Measurements from ENCODE around the gene PDIK1L. TPM values are rescaled to one million over a fixed set of nuclear protein-coding genes. Genes with fewer than 3 reads are reported as not detected.

PDIK1L gene
- polyA plus RNA-seq, 1 donor from 2014 or later: 44.9 TPM

- H4K20me1 ChIP-seq (ENCODE audit: insufficient read depth): no peaks in the 10 kb centered on the region
- TF ChIP-seq SMC3 (conservative IDR thresholded peaks at IDR 0.05; ENCODE audit: poor library complexity) (no peak), EZH2 (IDR thresholded peaks at IDR 0.05; ENCODE audit: borderline replicate concordance, insufficient read depth, low read length, poor library complexity, severe bottlenecking) (no peak)
- no peak overlapping the region for H3K4me2 ChIP-seq (ENCODE audit: low read length)
- H2AFZ ChIP-seq (ENCODE audit: low read depth, low read length): no peak overlapping the region
- no peaks in the 10 kb centered on the region for H3K27me3 ChIP-seq (ENCODE audit: insufficient read depth, low read depth, low read length)
- no peaks in the 10 kb centered on the region for H3K36me3 ChIP-seq (ENCODE audit: insufficient read depth, low read length)
- H3K4me3 ChIP-seq (ENCODE audit: low read length): no peak overlapping the region
- no peaks in the 10 kb centered on the region for H3F3A ChIP-seq (ENCODE audit: insufficient read depth, low read length, poor library complexity, severe bottlenecking)
- no peak overlapping the region for H3K27ac ChIP-seq (ENCODE audit: low read length)
- H3K79me2 ChIP-seq (replicated peaks; ENCODE audit: insufficient read depth, low read length): no peaks in the 10 kb centered on the region
- no peaks in the 10 kb centered on the region for H3K9me2 ChIP-seq (ENCODE audit: insufficient read depth, low read length)
- H3K9ac ChIP-seq (ENCODE audit: low read length): no peak overlapping the region
- no peaks in the 10 kb centered on the region for H3K9me3 ChIP-seq (ENCODE audit: low read length)
Measured at GRCh38 chr1:26070963-26071342, 40.7 kb upstream of the PDIK1L start.

GRCh38 chr1:26072305-26072704, 39.3 kb upstream of the PDIK1L start:
- Histone ChIP-seq H3K27me3 (ENCODE audit: insufficient read depth, low read depth, low read length) (no peaks in the 10 kb centered on the region), H3K36me3 (ENCODE audit: insufficient read depth, low read length) (no peaks in the 10 kb centered on the region), H3K9ac (ENCODE audit: low read length) (no peak overlapping the region), H3K4me2 (ENCODE audit: low read length) (no peak overlapping the region), H3K27ac (ENCODE audit: low read length) (no peak overlapping the region), H3K79me2 (replicated peaks; ENCODE audit: insufficient read depth, low read length) (no peaks in the 10 kb centered on the region), H4K20me1 (ENCODE audit: insufficient read depth) (no peaks in the 10 kb centered on the region), H2AFZ (ENCODE audit: low read depth, low read length) (no peak overlapping the region), H3K9me3 (ENCODE audit: low read length) (no peaks in the 10 kb centered on the region), H3F3A (ENCODE audit: insufficient read depth, low read length, poor library complexity, severe bottlenecking) (no peaks in the 10 kb centered on the region), H3K9me2 (ENCODE audit: insufficient read depth, low read length) (no peaks in the 10 kb centered on the region), H3K4me3 (ENCODE audit: low read length) (no peak overlapping the region)
- TF ChIP-seq TAF1 (IDR thresholded peaks at IDR 0.05; ENCODE audit: low read depth): no peak
- TF ChIP-seq SMC3 (conservative IDR thresholded peaks at IDR 0.05; ENCODE audit: poor library complexity): no peak
- no peak for TF ChIP-seq MXI1 (conservative IDR thresholded peaks at IDR 0.05; ENCODE audit: poor library complexity, severe bottlenecking)
- TF ChIP-seq CTCF (IDR thresholded peaks at IDR 0.05; ENCODE audit: poor library complexity, severe bottlenecking): no peak
- TF ChIP-seq EZH2 (IDR thresholded peaks at IDR 0.05; ENCODE audit: borderline replicate concordance, insufficient read depth, low read length, poor library complexity, severe bottlenecking): no peak
- no peak for TF ChIP-seq EP300 (conservative IDR thresholded peaks at IDR 0.05; ENCODE audit: poor library complexity, severe bottlenecking)
- TF ChIP-seq RAD21 (conservative IDR thresholded peaks at IDR 0.05): no peak
- TF ChIP-seq REST (IDR thresholded peaks at IDR 0.05; ENCODE audit: borderline replicate concordance): no peak
- no peak for TF ChIP-seq POLR2AphosphoS5 (IDR thresholded peaks at IDR 0.05)
